Measurements from ENCODE around the gene SRGAP2.
"Not testable (repeated sequence)": the region's sequence is repeated elsewhere in the genome, so short reads cannot be mapped to it uniquely, and the experiment has no call there.

Gene SRGAP2

GRCh38 chr1:206203364-206204158 lies at the start of gene SRGAP2:
Gene SRGAP2, plus strand, starts transcription at chr1:206203541. Its CDS starts 2,430 bp downstream, at chr1:206205971.
- DNase-seq (ENCODE audit: low read depth): peak; percentile 19

DNA sequence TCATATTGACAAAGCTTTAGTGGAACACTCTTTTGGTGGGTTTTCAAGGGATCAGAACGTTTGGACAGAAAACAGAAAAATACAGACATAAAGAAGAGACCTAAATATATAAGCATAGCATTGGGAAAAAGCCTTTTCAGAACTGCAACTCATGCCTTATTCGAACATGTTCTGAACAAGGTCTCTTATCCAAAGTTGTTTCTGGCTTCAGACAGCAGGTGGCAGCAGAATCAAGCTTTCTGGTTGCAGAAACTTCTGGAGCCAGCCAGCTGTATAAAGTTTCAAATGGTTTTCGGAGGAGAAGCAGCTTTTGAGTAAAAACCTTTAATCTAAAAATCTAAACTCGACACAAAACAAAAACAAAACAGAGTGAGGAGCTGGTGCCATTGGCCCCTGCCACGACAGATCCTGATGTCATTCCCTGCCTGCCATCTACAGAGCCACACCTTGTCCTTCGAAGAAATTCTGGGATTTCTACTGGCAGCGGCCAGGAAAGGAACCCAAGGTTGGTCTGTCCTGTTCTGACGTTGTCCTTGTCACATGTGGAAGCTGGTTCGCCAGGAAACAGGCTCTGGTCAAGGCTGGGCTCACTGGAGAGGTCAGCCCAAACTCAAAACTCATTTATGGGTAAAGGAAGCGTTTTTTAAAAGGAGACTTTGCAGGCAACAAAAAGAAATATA lies 35.9 kb upstream of the SRGAP2 start:
- not testable (repeated sequence) for DNase-seq (ENCODE audit: low read depth)

DNA sequence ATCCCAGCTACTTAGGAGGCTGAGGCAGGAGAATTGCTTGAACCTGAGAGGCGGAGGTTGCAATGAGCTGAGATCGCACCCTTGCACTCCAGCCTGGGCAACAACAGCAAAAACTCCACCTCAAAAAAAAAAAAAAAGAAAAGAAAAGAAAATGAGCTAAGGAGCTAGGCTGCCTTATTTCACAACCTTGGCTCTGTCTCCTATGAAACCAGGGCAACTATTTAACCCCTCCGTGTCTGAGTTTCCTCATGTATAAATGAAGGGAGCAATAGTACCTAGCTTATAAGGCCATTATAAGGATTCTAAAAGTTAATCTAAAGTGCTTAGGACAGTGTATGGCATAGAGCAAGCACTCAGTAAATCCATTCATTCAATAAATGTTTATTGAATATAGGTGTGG lies 33.5 kb upstream of the SRGAP2 start:
- not testable (repeated sequence) for DNase-seq (ENCODE audit: low read depth)

GRCh38 chr1:206173110-206173719 lies 30.1 kb upstream of the SRGAP2 start:
- not testable (repeated sequence) for DNase-seq (ENCODE audit: low read depth)

GRCh38 chr1:206174182-206174868 lies 29.0 kb upstream of the SRGAP2 start:
- DNase-seq (ENCODE audit: low read depth): not testable (repeated sequence)

DNA sequence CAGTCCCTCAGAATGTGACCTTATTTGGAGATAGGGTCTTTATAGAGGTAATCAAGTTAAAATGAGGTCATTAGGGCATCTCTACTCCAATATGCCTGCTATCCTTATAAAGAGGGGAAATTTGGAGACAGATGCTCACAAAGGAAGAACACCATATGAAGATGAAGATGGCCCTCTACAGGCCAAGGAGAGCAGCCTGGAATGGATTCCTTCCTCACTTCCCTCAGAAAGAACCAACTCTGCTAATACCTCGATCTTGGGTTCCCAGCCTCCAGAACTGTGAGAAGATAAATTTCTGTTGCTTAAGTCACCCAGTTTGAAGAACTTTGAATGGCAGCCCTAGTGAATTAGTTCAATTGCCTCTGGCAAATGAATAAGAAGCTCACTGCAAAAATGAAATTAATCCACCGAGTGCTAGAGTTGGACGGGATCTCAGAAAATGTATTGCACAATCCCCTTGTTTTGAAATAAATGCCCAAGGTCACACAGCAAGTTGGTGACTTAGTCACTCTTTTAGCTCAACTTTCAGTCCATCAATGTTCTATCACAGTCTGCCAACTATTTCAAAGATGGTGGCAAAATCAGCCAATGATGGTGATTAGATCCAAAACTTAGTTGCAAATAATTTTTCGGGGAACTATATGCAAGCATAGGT lies 27.8 kb upstream of the SRGAP2 start:
- DNase-seq (ENCODE audit: low read depth): not testable (repeated sequence)

DNA sequence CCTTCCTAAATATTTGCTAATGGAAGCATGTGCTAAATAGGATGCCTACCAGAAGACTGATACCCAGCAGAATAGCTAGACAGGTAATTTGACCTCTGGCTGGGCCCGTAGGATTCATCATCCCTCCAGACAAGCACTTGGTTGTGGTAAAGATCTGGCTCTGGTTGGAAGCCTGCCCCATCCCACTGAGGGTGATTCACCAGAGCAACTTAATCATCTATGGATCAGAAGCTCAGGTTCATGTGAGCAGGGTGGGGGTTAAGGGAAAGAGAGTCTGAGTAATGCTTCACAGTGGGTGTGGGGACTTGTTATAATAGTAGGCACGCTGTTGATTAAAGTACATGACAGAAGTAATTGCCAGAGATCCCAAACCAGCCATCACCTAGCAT lies 27.2 kb upstream of the SRGAP2 start:
- DNase-seq (ENCODE audit: low read depth): not testable (repeated sequence)

GRCh38 chr1:206178061-206178989 lies 25.0 kb upstream of the SRGAP2 start:
- not testable (repeated sequence) for DNase-seq (ENCODE audit: low read depth)

DNA sequence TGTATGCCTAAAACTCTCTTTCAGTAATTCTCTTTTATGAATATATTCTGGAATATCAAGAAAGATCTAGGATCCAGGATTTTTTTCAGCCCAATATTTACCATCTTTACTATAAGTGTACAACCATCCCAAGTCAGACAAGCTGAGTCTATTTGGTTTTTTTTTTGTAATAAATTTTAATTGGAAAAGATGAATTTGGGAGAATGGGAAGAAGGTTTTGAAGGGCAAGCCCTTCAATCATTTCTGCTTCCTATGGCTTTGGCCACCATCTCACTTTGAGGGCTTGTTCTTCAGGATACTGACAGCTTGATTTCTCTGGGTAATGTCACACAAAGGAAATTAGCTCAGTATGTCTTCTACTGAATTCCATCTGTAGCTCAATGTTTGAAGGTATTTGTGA lies 23.7 kb upstream of the SRGAP2 start:
- DNase-seq (ENCODE audit: low read depth): not testable (repeated sequence)

DNA sequence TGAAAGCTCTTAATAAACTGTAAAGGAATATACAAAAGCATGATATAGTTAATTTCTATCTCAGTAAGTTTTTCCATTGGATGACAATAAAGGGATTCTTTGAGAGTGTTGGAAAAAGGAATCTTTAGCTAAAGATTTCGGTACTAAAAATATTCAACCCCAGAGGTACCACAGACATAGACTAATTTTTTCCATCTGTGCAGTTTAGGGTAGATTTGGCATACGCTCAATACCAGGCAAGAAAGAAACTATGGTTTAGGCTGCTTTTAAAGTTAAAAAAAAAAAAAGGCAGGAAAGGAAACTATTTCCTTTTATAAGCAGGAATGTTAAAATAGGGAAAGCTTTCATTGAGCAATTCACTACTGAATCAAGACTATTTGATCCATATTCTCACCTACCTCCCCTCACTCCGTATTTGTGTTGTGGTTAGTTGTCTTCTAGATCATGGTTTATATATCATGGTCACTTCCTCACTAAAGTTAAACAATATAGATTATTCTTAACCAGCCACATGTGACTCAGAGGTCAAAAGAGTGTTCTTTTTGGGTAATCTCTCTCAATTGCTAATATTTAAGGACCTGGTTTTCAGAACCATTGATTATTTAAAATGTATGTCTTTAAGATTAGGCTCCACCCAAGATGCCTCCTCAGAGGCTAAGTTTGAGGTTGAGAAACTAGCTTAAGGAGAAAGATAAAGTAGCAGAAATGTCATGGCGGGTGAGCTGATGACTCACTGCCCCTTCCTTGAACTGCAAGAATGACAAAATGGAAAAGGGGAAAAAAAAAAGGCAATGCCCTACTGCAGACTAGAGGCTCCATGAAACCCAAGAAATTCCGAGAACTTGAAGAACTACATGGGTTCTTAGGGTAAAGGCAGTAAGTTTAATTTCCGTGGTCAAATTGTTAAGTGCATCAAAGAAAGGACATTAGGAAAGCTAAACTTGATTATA lies 20.7 kb upstream of the SRGAP2 start:
- not testable (repeated sequence) for DNase-seq (ENCODE audit: low read depth)

DNA sequence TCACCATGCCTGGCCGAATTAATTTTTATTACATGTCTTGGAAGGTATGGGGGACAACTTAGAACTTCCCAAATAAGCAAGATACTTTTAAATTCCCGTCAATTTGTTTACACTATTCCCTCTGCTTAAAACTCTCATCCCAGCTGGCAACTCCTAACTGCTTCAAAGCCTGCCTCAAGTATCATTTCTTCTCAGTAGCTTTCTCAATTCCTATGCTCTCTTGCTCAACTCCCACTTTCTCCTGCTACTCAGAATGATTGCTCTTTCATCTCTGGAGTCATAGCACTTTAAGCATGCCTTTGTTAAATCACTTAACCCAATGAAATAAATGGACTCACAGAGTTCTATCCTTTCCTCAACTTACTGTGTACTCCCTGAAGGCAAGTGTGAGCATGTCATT lies 19.6 kb upstream of the SRGAP2 start:
- DNase-seq (ENCODE audit: low read depth): not testable (repeated sequence)

- DNase-seq (ENCODE audit: low read depth): not testable (repeated sequence)
Measured at GRCh38 chr1:206185778-206186177, 17.6 kb upstream of the SRGAP2 start.

- DNase-seq (ENCODE audit: low read depth): not testable (repeated sequence)
Measured at GRCh38 chr1:206186826-206187225, 16.5 kb upstream of the SRGAP2 start.

DNA sequence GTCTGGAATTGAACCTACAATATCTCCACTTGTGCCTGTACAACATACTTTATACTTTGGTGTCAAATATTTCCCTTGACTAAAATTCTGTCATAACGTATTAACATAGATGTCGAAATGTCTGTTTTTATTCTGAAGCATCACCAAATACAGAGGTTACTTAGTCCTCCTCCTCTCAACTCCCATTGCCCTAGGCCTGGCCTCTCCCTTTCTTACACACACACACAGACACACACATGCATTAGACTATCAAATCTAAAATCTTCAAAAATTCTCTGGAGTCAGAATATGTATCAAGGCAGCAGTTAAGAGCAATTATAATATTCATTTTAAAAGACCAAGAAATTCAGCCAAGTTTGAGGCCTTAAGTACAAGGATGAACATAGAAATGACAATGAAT lies 8.2 kb upstream of the SRGAP2 start:
- DNase-seq (ENCODE audit: low read depth): not testable (repeated sequence)

GRCh38 chr1:206196748-206197424 lies 6.5 kb upstream of the SRGAP2 start:
- not testable (repeated sequence) for DNase-seq (ENCODE audit: low read depth)

DNA sequence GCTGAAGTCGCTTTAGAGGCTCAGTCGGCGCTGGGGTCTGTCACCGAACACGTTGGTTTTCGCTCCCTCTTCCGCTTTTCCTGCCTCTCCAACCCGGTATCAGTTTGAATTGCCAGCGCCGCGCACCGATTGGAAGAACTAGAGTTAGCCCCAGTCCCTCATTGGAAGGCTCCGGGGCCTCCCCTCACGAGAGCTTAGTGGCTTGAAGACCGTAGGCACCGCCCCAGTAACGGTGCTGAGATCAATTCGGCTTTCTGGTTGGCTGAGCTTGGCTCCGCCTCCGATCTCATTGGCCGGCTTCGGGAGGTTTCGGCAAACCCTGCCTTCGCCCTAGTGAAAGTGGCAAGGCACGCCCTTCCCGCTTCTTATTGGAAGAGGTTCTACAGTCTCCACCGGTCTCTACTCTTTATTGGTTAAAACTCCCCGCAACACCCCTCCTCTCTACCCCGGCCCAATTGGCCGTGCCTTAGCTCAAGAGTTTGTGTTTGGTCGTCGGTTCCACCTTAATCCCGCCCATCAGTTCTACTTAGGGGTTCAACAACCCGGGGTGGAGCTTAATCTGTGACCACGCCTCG lies 465 bp upstream of the SRGAP2 start, which contains the start of gene FAM72A:
Gene FAM72A, minus strand, starts transcription at position 51 of the 575 bp plus-strand sequence. CDS start 814 bp downstream, outside the sequence.
- DNase-seq (ENCODE audit: low read depth): peak; percentile 93

GRCh38 chr1:206204159-206204511 lies 794 bp downstream of the SRGAP2 start:
- DNase-seq (ENCODE audit: low read depth): not testable (repeated sequence)

- peak; percentile 0 for DNase-seq (ENCODE audit: low read depth)
Measured at GRCh38 chr1:206204871-206205270, 1.5 kb downstream of the SRGAP2 start.

Measured in activated gamma-delta T cell treated with anti-CD3 and anti-CD28 coated beads, Interleukin-2, amount 50 U/mL, for 16 hours (primary cell).